Measurements from ENCODE around the gene CRY2.
"Not testable (repeated sequence)": the region's sequence is repeated elsewhere in the genome, so short reads cannot be mapped to it uniquely, and the experiment has no call there.

The CRY2 gene

GRCh38 chr11:45899448-45900174 is 52.3 kb downstream of the CRY2 start:
- peak in 13 of 14 donors; percentile 78 to 94 (median 84) for DNase-seq

GRCh38 chr11:45900175-45900800 is 53.0 kb downstream of the CRY2 start:
- not testable (repeated sequence) for DNase-seq

GRCh38 chr11:45900916-45901617 is 53.8 kb downstream of the CRY2 start:
- peak in 12 of 14 donors; percentile 44 to 86 (median 64) for DNase-seq

GRCh38 chr11:45901626-45902025 is 54.4 kb downstream of the CRY2 start:
- DNase-seq, result peak in 13 of 14 donors; percentile 36 to 90 (median 69)

GRCh38 chr11:45902452-45903380 is 55.4 kb downstream of the CRY2 start:
- peak in 1 of 14 donors; percentile 46 for DNase-seq

GRCh38 chr11:45904309-45904915 is 57.1 kb downstream of the CRY2 start:
- no peak for DNase-seq

GRCh38 chr11:45905095-45905494 is 57.8 kb downstream of the CRY2 start:
- no peak for DNase-seq

- DNase-seq, result not testable (repeated sequence)
Observed at GRCh38 chr11:45905576-45905975, 58.3 kb downstream of the CRY2 start.

GRCh38 chr11:45906096-45906682 is 58.9 kb downstream of the CRY2 start:
- DNase-seq, result peak in 1 of 14 donors; percentile 43

GRCh38 chr11:45906965-45907611 is 59.8 kb downstream of the CRY2 start, which contains the start of gene FREY1:
Gene FREY1, minus strand, starts transcription at chr11:45907271. Its CDS starts 26 bp downstream, at chr11:45907245.
- peak in 4 of 14 donors; percentile 7 to 68 (median 28) for DNase-seq

GRCh38 chr11:45907911-45908370 is 60.7 kb downstream of the CRY2 start:
- DNase-seq, result peak in 4 of 14 donors; percentile 34 to 78 (median 48)

- DNase-seq, result peak in 4 of 14 donors; percentile 22 to 58 (median 32)
Observed at GRCh38 chr11:45909594-45910475, 62.6 kb downstream of the CRY2 start.

GRCh38 chr11:45910623-45911022 is 63.3 kb downstream of the CRY2 start:
- peak in 1 of 14 donors; percentile 25 for DNase-seq

- no peak for DNase-seq
Observed at GRCh38 chr11:45913514-45913913, 66.2 kb downstream of the CRY2 start.

GRCh38 chr11:45913942-45914635 is 66.8 kb downstream of the CRY2 start:
- no peak for DNase-seq

- no peak for DNase-seq
Observed at GRCh38 chr11:45915446-45915845, 68.2 kb downstream of the CRY2 start.

GRCh38 chr11:45917286-45917622 is 70.0 kb downstream of the CRY2 start:
- DNase-seq, result no peak

GRCh38 chr11:45917623-45918330 is 70.5 kb downstream of the CRY2 start, which contains the start of gene PEX16:
Gene PEX16, minus strand, starts transcription at chr11:45917877. Its CDS starts 66 bp downstream, at chr11:45917811.
- DNase-seq, result peak; percentile 45 to 97 (median 93)

All from C1 segment of cervical spinal cord (tissue), 14 donors.